Upper lobe of left lung (tissue), 4 donors: ENCODE data around the gene ZNF280B.
A peak's percentile ranks its signal among the peaks of the same experiment; 100 is the strongest.

ENCODE experiments used
- CTCF ChIP-seq, 6 experiments: fragments of 450-650 bp in 4 of 6; fragments of 200-600 bp in 2 of 6; sonication (generic) in 2 of 6; IDR thresholded peaks; one replicate each; pipeline ENCODE4 v1.5.1; 2016 to 2019; ENCODE audit warnings: antibody characterized with exemption in 6 of 6
- EP300 ChIP-seq, 4 donors: sonication (generic); formaldehyde crosslinking; IDR thresholded peaks; one replicate each; pipeline ENCODE4 v1.5.1; 2017; ENCODE audit warnings: antibody characterized with exemption in 4 of 4, control low read depth in 2 of 4
- POLR2A ChIP-seq, 4 donors: fragments of 450-650 bp; IDR thresholded peaks; one replicate each; pipeline ENCODE4 v1.5.1; 2016 to 2017; ENCODE audit warnings: antibody characterized with exemption in 4 of 4, mild to moderate bottlenecking in 2 of 4
- POLR2AphosphoS5 ChIP-seq, 2 donors: sonication (generic); formaldehyde crosslinking; IDR thresholded peaks; one replicate each; pipeline ENCODE4 v1.5.1; 2017; ENCODE audit warnings: antibody characterized with exemption in 2 of 2

DNA sequence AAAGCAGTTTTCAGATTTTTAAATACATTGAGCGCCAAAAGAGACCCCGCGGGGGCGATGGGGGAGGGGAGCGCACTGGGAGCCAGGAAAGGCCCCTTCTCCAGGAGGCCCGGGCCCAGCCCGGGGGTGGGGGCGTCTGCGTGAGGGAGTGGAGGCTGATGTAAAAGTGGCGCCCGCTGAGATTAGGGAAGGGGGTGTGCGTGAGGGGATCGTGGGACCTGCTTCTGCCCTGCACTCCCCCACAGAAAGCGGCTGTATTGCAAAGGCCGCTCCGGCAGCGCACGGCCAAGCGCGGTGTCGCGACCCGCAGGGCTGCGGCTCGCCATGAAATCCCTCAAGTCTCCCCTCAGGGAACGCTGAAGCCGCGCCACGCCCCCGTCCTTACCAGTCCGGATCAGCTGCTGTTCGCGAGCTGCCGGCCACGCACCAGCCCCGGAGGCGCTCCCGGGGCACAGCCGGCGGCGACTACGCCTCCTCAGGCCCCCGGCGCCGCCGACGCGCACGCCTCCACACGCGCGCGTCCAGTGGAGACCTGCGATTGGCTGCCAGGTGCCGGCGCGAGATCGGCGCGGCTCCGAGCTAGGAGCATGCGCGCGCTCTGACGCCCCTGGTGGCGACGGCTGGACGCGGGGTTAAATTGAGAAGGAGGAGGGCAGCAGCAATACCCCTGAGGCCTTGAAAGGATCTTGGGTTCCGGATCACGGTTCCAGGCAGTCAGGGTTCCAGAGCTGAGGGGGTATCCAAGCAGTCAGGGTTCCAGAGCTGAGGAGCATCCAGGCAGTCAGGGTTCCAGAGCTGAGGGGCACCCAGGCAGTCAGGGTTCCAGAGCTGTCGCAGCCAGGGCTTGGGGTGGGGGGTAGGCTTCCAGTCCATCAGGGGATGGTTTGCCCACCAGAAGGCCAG lies at the start of gene ZNF280B:
- peak; percentile 1 to 60 (median 36) for TF ChIP-seq CTCF (IDR thresholded peaks at IDR 0.05)
- TF ChIP-seq POLR2AphosphoS5 (IDR thresholded peaks at IDR 0.05) = no peak
- TF ChIP-seq EP300 (IDR thresholded peaks at IDR 0.05) = no peak
- no peak for TF ChIP-seq POLR2A (IDR thresholded peaks at IDR 0.05)
